Keratinocyte (primary cell): ENCODE measurements around the gene ARHGDIA. TPM values are rescaled to one million over a fixed set of nuclear protein-coding genes. Genes with fewer than 3 reads are reported as not detected.

Source experiments
- DNase-seq: peaks from one replicate; pipeline ENCODE4 v3.0.0-alpha.2; 2011; ENCODE audit warnings: low read depth, missing footprints, low spot score
- FAIRE-seq: peaks from 2 replicates; lab custom pipeline; 2011; peaks lifted over from hg19 to GRCh38; lab: Jason Lieb, UNC
- H2AFZ ChIP-seq: 2 replicates; pipeline ENCODE4 v1.6.0; 2012; ENCODE audit warnings: low read length, control low read depth, inconsistent platforms; ENCODE audit not compliant: control insufficient read depth
- H3K27ac ChIP-seq: 2 replicates; pipeline ENCODE4 v1.5.1; 2011; ENCODE audit warnings: low read length; ENCODE audit not compliant: control insufficient read depth, insufficient read depth
- H3K27me3 ChIP-seq: 3 replicates; pipeline ENCODE4 v1.6.0; 2011; ENCODE audit warnings: low read length; ENCODE audit not compliant: control insufficient read depth, insufficient read depth; ENCODE audit errors: extremely low read depth
- H3K36me3 ChIP-seq, 2 experiments: 2 replicates in 1 of 2; 3 replicates in 1 of 2; pipeline ENCODE4 v1.5.1; 2011; ENCODE audit warnings: low read length in 2 of 2, mild to moderate bottlenecking in 1 of 2; ENCODE audit not compliant: control insufficient read depth in 2 of 2, insufficient read depth in 2 of 2; ENCODE audit errors: extremely low read depth in 1 of 2
- H3K4me1 ChIP-seq: 3 replicates; pipeline ENCODE4 v1.5.1; 2011; ENCODE audit warnings: low read length; ENCODE audit not compliant: control insufficient read depth, insufficient read depth; ENCODE audit errors: extremely low read depth
- H3K4me2 ChIP-seq: 3 replicates; pipeline ENCODE4 v1.6.0; 2011; ENCODE audit warnings: low read depth, low read length; ENCODE audit not compliant: control insufficient read depth, insufficient read depth; ENCODE audit errors: extremely low read depth
- H3K4me3 ChIP-seq, 3 experiments: fragments of 200-600 bp in 1 of 3; sonication (generic) in 1 of 3; 2 replicates in 2 of 3; 3 replicates in 1 of 3; pipeline ENCODE4 v1.5.1; 2011 to 2016; ENCODE audit warnings: low read length in 3 of 3, mild to moderate bottlenecking in 3 of 3, control low read depth in 2 of 3, inconsistent platforms in 1 of 3, low read depth in 1 of 3, mixed read lengths in 1 of 3, mixed run types in 1 of 3, moderate library complexity in 1 of 3; ENCODE audit not compliant: control insufficient read depth in 2 of 3, insufficient read depth in 2 of 3; ENCODE audit errors: extremely low read depth in 1 of 3
- H3K79me2 ChIP-seq: 2 replicates; pipeline ENCODE4 v1.6.0; 2012; ENCODE audit warnings: low read length; ENCODE audit not compliant: control insufficient read depth, insufficient read depth
- H3K9ac ChIP-seq: 3 replicates; pipeline ENCODE4 v1.6.0; 2011; ENCODE audit warnings: low read length; ENCODE audit not compliant: control insufficient read depth, insufficient read depth; ENCODE audit errors: extremely low read depth
- H3K9me1 ChIP-seq: 3 replicates; pipeline ENCODE4 v1.6.0; 2011; ENCODE audit warnings: low read length; ENCODE audit not compliant: control insufficient read depth, insufficient read depth; ENCODE audit errors: extremely low read depth
- H3K9me3 ChIP-seq: 2 replicates; pipeline ENCODE4 v1.5.1; 2012; ENCODE audit warnings: low read depth, low read length; ENCODE audit not compliant: control insufficient read depth
- H4K20me1 ChIP-seq: 3 replicates; pipeline ENCODE4 v1.6.0; 2011; ENCODE audit warnings: low read length; ENCODE audit not compliant: control insufficient read depth, insufficient read depth; ENCODE audit errors: extremely low read depth
- EZH2 ChIP-seq: IDR thresholded peaks from one replicate; pipeline ENCODE4 v1.6.1; 2012; ENCODE audit warnings: inconsistent platforms, mild to moderate bottlenecking, low read length, moderate library complexity
- dilution Hi-C: fragments of 300-500 bp; cut with MboI; formaldehyde crosslinking; loops from one replicate; pipeline ENCODE4 v1.7.0; 2020; ENCODE audit warnings: low sequenced_read_pairs; ENCODE audit not compliant: extremely low pct_ligation_motif_present
- polyA plus RNA-seq, 5 experiments: library from polyadenylated mRNA; depleted of rRNA in 3 of 5; stranded (reverse) in 3 of 5; stranded (forward) in 1 of 5; unstranded in 1 of 5; fragments of >200 nt; gene quantifications; 1 replicate in 1 of 5; 2 replicates in 3 of 5; 3 replicates in 1 of 5; pipeline versions ENCODE4 v1.2.1 to v1.2.3, GENCODE V29; 2011 to 2012; ENCODE audit warnings: missing spikeins in 2 of 5, low read depth in 1 of 5, low replicate concordance in 1 of 5
- TF ChIP-seq, protein P1 (sequence below), 3 experiments: IDR thresholded peaks in 1 of 3; conservative IDR thresholded peaks in 1 of 3; optimal IDR thresholded peaks in 1 of 3; 2 replicates in 2 of 3; 3 replicates in 1 of 3; pipeline versions ENCODE3 to v1.5.1; 2011; ENCODE audit warnings: low read length in 3 of 3, mild to moderate bottlenecking in 3 of 3, moderate library complexity in 2 of 3, control low read depth in 1 of 3, inconsistent platforms in 1 of 3; ENCODE audit not compliant: insufficient read depth in 2 of 3; ENCODE audit errors: extremely low read depth in 1 of 3

The ARHGDIA gene
- polyA plus RNA-seq, 1 donor (not counting 4 experiments of a cell fraction or from before 2014, with no cell fraction given) = 65.7 TPM

DNA sequence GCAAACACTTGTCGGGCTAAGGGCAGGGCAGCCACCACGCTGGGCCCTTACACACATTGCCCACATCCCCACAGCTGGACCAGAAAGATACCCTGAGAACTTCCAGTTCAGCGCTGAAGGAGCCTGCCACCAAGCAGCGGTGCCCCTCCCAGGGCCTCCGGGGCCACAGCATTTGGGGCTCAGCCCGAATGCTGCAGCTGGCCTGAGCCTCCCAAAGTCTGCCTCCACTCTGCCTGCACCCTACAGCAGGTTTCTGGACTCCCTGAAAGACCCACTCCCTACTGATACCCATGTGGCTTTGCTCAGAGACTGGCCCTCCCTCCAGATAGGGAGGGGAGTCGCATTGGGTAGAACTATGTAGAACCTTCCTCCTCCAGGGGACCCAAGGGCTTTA lies 39.6 kb downstream of the ARHGDIA start:
- Histone ChIP-seq H2AFZ (no peak overlapping the region), H4K20me1 (no peaks in the 10 kb centered on the region), H3K9me1 (no peaks in the 10 kb centered on the region), H3K27ac (no peak overlapping the region), H3K4me3 (no peak overlapping the region), H3K36me3 (peaks cover 0 to 3% of the 10 kb centered on the region in 2 experiments), H3K4me2 (peak overlapping the region; percentile 87), H3K9ac (no peak overlapping the region), H3K4me1 (peaks cover 21% of the 10 kb centered on the region), H3K27me3 (no peaks in the 10 kb centered on the region), H3K9me3 (no peaks in the 10 kb centered on the region), H3K79me2 (peaks cover 2% of the 10 kb centered on the region)
- FAIRE-seq (no peak), DNase-seq (no peak)
- no peak for TF ChIP-seq EZH2
- TF ChIP-seq, protein P1, sequence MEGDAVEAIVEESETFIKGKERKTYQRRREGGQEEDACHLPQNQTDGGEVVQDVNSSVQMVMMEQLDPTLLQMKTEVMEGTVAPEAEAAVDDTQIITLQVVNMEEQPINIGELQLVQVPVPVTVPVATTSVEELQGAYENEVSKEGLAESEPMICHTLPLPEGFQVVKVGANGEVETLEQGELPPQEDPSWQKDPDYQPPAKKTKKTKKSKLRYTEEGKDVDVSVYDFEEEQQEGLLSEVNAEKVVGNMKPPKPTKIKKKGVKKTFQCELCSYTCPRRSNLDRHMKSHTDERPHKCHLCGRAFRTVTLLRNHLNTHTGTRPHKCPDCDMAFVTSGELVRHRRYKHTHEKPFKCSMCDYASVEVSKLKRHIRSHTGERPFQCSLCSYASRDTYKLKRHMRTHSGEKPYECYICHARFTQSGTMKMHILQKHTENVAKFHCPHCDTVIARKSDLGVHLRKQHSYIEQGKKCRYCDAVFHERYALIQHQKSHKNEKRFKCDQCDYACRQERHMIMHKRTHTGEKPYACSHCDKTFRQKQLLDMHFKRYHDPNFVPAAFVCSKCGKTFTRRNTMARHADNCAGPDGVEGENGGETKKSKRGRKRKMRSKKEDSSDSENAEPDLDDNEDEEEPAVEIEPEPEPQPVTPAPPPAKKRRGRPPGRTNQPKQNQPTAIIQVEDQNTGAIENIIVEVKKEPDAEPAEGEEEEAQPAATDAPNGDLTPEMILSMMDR (optimal IDR thresholded peaks at IDR 0.05 in 1 of 3, IDR thresholded peaks at IDR 0.05 in 1 of 3, conservative IDR thresholded peaks at IDR 0.05 in 1 of 3; ENCODE audit: extremely low read depth in 1 of 3, insufficient read depth in 2 of 3, low read length in 3 of 3) = no peak
- dilution Hi-C loops = no loop called here

DNA sequence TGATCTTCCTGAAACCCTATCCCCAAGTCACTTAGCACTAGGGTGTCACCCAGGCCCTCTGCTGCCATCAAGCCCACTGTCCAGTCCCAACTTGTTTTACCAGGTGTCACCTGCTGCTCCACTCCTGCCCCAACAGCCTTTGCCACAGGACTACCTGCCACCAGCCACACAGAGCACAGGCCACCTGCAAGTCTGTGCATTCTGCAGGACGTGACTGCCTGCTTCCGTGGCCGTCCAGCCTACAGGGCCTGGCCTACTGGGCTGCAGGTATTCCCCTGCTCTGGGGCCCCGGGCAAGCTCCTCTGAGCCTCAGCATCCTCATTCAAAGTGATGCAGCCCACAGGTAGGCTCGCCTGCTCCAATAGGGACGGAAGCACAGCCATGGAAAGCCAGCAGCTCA lies 41.3 kb downstream of the ARHGDIA start:
- no peak overlapping the region for H3K4me3 ChIP-seq
- H3K79me2 ChIP-seq = peaks cover 2% of the 10 kb centered on the region
- no peak for DNase-seq
- no peaks in the 10 kb centered on the region for H3K9me3 ChIP-seq
- FAIRE-seq = no peak
- TF ChIP-seq, protein P1 (optimal IDR thresholded peaks at IDR 0.05 in 1 of 3, IDR thresholded peaks at IDR 0.05 in 1 of 3, conservative IDR thresholded peaks at IDR 0.05 in 1 of 3; ENCODE audit: extremely low read depth in 1 of 3, insufficient read depth in 2 of 3, low read length in 3 of 3) = no peak
- no peak for TF ChIP-seq EZH2
- no peaks in the 10 kb centered on the region for H4K20me1 ChIP-seq
- H3K4me1 ChIP-seq = peaks cover 21% of the 10 kb centered on the region
- no peak overlapping the region for H3K9ac ChIP-seq
- H3K4me2 ChIP-seq = no peak overlapping the region
- H3K9me1 ChIP-seq = no peaks in the 10 kb centered on the region
- no peak overlapping the region for H2AFZ ChIP-seq
- H3K36me3 ChIP-seq = no peaks in the 10 kb centered on the region
- no peaks in the 10 kb centered on the region for H3K27me3 ChIP-seq
- dilution Hi-C loops = no loop called here
- H3K27ac ChIP-seq = no peak overlapping the region
